Stimulated activated CD4-positive, alpha-beta T cell treated with anti-CD3 and anti-CD28 coated beads, Interleukin-1b, Interleukin-23, amount 100 ng/mL, for 4 hours (primary cell): ENCODE results near the gene SCARB1.
A peak's percentile ranks its signal among the peaks of the same experiment; 100 is the strongest.

ENCODE experiments used
- DNase-seq, 2 donors: peaks; one replicate each; pipeline ENCODE4 v3.0.0-alpha.2; 2020; ENCODE audit warnings: low read depth in 2 of 2

The SCARB1 gene

GRCh38 chr12:124745891-124746570 lies 117.6 kb downstream of the SCARB1 start:
- DNase-seq = no peak

- DNase-seq = no peak
These were observed 118.2 kb downstream of the SCARB1 start for GRCh38 chr12:124745465-124745890.

- no peak for DNase-seq
These were observed 118.8 kb downstream of the SCARB1 start for GRCh38 chr12:124744659-124745464.

- no peak for DNase-seq
These were observed 119.4 kb downstream of the SCARB1 start for GRCh38 chr12:124744273-124744640.

- no peak for DNase-seq
These were observed 120.0 kb downstream of the SCARB1 start for GRCh38 chr12:124743479-124744272.

GRCh38 chr12:124742678-124743077 lies 121.0 kb downstream of the SCARB1 start:
- DNase-seq = no peak

GRCh38 chr12:124742111-124742510 lies 121.6 kb downstream of the SCARB1 start:
- no peak for DNase-seq

- DNase-seq = no peak
These were observed 122.5 kb downstream of the SCARB1 start for GRCh38 chr12:124741211-124741610.

- DNase-seq = no peak
These were observed 123.0 kb downstream of the SCARB1 start for GRCh38 chr12:124740691-124741137.

- no peak for DNase-seq
These were observed 123.6 kb downstream of the SCARB1 start for GRCh38 chr12:124739953-124740561.

- no peak for DNase-seq
These were observed 124.8 kb downstream of the SCARB1 start for GRCh38 chr12:124738636-124739467.

- no peak for DNase-seq
These were observed 125.7 kb downstream of the SCARB1 start for GRCh38 chr12:124737772-124738635.

- no peak for DNase-seq
These were observed 126.6 kb downstream of the SCARB1 start for GRCh38 chr12:124737040-124737419.

- DNase-seq = peak in 1 of 2 donors; percentile 45
These were observed 127.3 kb downstream of the SCARB1 start for GRCh38 chr12:124736115-124737039.

- no peak for DNase-seq
These were observed 129.4 kb downstream of the SCARB1 start for GRCh38 chr12:124734224-124734788.

GRCh38 chr12:124733086-124733485 lies 130.6 kb downstream of the SCARB1 start:
- DNase-seq = no peak

GRCh38 chr12:124732275-124733075 lies 131.2 kb downstream of the SCARB1 start:
- no peak for DNase-seq

- no peak for DNase-seq
These were observed 131.8 kb downstream of the SCARB1 start for GRCh38 chr12:124731869-124732268.
